ENCODE data around the gene TBC1D1.
"Not testable (repeated sequence)": the region's sequence is repeated elsewhere in the genome, so short reads cannot be mapped to it uniquely, and the experiment has no call there.

The TBC1D1 gene

DNA sequence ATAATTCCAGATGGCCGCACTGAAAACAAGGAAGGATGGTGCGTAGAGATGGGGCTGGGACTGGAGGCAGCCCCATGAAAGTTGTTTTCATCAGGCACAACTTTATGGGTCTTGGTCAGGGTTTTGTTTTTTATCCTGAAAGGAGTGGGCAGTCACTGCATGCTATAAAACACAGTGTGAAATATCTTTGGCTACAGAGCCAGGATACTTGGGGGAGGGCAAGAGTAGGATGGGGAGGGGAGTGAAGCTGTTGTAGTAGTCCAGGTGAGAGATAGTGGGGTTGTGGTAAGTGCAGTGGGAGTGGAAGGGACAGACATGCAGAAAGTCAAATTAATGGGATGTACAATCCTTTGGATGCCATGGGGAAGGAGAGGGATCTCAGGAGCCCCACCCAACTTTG, 125.8 kb downstream of the TBC1D1 start:
- DNase-seq (ENCODE audit: low read depth): no peak

DNA sequence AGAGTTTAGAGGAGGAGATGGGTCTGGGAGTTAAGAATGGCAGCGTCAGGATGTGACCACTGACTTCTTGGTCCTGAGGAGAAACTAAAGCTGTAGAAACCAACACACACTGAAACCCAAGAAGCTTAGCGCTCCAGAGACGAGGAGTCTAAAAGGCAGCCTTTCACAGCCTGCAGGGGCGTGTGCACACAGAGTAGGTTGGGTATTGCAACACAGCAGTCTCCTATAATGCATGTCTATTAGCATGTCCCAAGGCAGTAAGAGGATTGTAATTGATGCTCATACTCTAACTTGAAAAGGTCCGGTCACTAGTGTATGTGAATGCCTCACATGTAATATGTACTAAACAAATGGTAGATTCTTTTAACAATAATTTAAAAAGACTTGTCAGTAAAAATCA, 126.7 kb downstream of the TBC1D1 start:
- DNase-seq (ENCODE audit: low read depth): no peak

GRCh38 chr4:38020386-38020785, 129.5 kb downstream of the TBC1D1 start:
- no peak for DNase-seq (ENCODE audit: low read depth)

- DNase-seq (ENCODE audit: low read depth): not testable (repeated sequence)
Observed at GRCh38 chr4:38020961-38021360, 130.1 kb downstream of the TBC1D1 start.

DNA sequence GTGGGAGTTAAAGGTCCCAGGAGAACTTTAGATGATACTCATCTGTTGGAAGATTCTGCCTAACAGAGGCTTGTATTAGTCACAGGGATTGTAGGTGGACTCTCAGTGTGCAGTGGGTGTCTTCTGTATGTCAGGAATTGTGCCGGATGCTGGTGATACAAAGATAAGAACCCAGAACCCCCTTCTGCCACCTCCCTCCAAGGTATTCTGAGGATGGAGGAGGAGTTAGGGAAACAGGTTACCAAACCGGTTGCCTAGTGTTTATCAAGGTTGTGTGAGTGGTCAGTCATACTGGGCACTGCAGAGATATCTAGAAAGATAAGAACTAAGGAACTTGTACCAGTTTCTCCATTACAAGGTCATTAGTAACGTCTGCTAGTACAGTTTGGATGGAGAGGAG, 130.9 kb downstream of the TBC1D1 start:
- no peak for DNase-seq (ENCODE audit: low read depth)

DNA sequence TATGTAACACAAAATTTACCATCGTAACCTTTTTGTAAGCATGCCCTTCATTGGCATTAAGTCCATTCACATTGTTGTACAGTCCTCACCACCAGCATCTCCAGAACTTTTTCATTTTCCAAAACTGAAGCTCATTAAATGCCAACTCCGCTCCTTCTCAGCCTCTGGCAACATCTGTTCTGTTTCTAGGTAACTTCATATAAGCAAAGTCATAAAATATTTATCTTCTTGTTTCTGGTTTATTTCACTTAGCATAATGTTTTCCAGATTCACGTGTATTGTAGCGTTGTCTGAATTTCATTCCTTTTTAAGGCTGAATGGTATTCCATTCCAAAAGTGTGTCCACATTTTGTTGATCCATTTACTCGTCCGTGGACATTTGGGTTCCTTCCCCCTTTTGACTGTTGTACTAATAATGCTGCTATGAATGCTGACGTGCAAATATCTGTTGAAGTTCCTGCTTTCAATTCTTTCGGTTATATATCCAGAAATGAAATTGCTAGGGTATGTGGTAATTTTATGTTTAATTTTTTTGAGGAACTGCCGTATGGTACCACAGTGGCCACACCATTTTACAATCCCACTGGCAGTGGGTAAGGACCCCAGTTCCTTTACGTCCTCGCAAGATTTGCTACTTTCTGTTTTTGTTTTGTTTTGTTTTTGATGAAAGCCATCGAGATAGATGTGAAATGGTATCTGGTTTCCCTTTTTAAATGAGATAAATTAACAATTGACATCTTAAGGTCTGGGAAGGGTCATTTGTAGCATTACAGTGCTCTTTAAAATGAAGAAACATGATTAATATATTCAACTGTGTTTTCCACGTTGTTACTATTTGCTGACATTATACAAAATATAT, 132.7 kb downstream of the TBC1D1 start:
- no peak for DNase-seq (ENCODE audit: low read depth)

GRCh38 chr4:38024206-38024509, 133.3 kb downstream of the TBC1D1 start:
- no peak for DNase-seq (ENCODE audit: low read depth)

DNA sequence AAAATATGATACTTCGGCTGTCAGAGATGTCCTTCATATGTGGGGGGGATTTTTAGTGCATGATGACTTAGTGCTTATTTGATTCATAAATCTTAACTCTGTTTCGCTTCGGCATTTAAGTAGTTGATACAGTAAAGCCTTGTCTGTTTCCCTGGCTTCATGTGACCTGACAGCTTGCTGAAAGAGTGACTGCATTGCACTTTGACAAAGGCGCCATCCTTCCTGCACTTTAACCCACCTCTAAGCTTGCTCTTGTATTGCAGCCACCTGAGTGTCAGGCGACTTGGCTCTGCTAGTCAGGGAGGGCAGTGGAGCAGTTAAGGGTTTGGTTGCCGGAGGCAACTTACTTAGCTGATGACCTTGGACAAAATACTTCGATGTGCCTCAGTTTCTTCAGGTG, 134.8 kb downstream of the TBC1D1 start:
- no peak for DNase-seq (ENCODE audit: low read depth)

DNA sequence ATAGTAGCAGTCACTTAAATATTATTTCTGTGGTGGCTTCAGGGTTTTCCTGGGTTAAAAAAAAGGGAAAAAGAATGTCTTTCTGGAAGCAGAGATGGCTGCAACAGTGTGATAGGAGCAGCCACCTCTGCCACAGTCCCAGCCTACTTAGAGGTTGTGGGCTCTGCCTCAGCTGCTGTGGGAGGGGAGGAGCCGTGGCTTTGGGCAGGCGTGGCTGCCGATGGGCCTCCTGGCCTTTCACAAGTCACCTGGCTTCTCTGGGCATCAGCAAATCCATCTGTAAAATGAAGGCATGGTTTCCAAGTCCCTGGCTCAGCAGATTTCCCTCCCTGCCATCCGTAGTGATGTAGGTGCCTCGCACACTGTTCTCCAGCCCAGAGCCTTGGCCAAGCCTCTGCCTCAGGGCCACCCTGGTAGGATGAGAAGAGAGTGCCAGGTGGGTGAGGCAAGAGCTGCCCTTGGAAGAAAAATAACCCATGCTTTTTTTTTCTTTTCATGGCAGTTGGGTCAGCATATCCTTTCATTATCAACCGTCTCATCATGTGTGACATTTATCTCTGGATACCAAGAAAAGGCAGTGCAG, 135.4 kb downstream of the TBC1D1 start:
- no peak for DNase-seq (ENCODE audit: low read depth)

- peak; percentile 76 for DNase-seq (ENCODE audit: low read depth)
Observed at GRCh38 chr4:38030023-38030422, 139.1 kb downstream of the TBC1D1 start.

GRCh38 chr4:38034986-38035882, 144.3 kb downstream of the TBC1D1 start:
- DNase-seq (ENCODE audit: low read depth): peak; percentile 80

- DNase-seq (ENCODE audit: low read depth): no peak
Observed at GRCh38 chr4:38036548-38036947, 145.7 kb downstream of the TBC1D1 start.

DNA sequence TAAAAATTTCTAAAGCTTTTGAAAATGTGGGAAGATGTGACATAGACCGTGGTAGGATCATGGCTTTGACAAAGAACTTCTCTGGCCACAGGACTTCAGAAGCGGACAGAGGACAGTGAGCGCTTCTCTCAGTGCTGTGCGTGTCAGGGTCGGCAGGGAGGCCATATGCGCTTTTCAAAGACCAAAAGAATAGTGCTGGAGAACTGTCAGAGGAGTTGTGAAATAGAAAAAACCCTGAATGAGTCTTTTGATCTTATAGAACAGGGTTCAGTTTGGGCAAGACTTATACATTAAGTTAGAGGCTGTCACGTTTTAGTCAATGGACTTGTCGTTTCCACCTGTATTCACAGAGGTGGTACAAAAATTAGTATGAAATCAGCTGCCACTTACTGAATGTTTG, 146.7 kb downstream of the TBC1D1 start:
- no peak for DNase-seq (ENCODE audit: low read depth)

DNA sequence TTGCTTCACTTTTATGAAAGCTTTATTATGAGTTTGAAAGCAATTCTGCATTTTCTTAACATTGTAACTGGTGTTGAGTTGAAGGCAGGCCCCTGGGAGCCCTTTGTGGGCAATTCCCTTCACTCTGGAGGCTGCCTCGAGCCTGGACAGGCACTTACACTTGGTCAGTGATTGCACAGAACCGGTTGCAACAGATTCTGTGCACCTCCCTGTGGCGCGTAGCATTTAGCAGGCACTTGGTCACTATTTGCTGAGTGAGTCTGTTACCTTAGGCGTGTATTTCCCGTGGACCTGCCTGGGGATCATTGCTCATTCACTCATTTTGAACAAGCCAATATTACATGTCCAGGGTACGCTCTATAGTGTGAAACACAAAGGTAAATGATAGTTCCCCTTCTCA, 149.7 kb downstream of the TBC1D1 start:
- DNase-seq (ENCODE audit: low read depth): no peak

GRCh38 chr4:38044060-38044459, 153.2 kb downstream of the TBC1D1 start:
- no peak for DNase-seq (ENCODE audit: low read depth)

- no peak for DNase-seq (ENCODE audit: low read depth)
Observed at GRCh38 chr4:38045289-38045988, 154.6 kb downstream of the TBC1D1 start.

DNA sequence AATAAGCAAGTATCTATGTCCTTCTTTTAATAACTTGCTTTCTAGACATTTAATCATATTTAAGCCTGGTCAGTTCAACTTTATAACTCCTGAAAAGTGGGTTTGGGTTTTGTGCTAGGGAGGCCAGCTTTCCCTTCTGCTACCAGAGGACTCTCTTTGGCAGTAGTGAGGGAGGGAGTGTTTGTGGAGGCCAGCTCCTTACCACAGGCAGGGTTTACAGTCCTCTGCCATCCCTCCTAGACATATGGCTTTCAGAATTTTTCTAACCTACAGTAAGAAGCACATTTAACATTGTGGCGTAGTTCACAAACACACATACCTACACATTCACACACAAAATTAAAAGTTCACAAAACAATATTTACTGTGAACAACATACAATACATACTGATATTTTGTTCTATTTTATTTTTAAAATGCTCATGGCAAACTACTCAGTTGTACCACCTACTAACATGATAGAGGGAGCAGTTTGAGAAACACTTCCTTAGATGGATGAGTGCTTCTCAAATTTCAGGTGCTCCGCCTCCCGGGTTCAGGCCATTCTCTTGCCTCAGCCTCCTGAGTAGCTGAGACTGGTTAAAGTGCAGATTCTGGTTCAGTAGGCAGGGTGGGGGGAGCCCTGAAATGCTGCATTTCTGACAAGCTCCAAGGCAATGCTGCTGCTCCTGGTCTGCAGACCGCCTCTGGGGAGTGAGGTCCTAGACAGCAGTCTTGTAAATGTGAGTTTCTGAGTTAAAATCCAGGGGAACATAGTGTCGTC, 156.0 kb downstream of the TBC1D1 start:
- DNase-seq (ENCODE audit: low read depth): no peak

DNA sequence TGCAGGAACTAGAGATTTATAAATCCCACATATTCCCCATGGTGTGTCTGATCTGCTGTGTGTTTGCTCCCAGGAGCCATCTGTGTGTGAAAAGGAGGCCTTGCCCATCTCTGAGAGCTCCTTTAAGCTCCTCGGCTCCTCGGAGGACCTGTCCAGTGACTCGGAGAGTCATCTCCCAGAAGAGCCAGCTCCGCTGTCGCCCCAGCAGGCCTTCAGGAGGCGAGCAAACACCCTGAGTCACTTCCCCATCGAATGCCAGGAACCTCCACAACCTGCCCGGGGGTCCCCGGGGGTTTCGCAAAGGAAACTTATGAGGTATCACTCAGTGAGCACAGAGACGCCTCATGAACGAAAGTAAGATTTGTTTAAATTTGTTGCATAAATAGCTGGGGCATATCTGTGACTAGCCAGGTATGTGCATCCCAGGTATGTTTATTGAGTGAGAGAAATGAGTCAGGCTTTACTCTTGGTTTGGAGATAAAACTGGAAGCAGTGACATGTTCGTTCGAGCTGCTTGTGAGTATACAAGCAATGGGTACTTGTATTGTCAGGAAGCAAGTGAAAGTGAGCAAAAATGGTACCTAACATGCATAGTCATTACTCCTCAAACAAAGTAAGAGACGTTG, 158.8 kb downstream of the TBC1D1 start:
- no peak for DNase-seq (ENCODE audit: low read depth)

DNA sequence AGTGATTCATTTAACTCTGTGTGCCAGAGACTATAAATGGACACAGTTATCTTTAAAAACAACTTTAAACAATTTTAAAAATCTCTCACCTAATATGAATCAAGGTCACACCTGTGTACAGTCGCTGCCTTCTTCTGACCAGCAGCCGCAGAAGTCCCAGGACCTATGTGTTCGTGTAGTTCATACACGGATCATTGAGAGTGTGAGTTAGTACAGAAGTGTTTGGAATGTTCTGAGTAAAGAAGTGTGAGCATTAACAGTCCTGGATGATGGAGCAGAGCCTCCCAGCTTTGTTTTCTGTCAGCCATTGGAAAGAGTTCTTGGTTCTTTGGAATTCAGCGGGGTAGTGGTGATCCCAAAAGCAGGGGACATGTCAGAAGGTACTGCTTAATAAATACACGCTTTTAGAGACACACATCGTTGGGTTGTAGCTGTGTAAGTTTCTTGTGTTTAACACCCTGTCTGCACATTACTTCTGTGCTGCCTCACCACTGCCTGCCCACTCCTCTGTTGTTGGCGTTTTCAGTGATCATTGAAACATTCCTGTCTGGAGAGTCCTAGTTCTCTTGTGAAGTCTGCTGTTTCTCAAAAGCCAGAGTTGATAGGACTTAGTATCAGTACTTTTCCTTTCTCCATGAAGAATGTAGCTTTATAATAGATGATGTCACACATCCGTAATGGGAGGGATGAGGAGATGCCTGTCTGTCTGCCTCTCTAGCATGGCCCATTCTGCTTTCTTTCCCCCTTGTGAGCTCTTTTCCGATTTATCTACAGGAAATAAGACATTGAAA, 159.9 kb downstream of the TBC1D1 start:
- no peak for DNase-seq (ENCODE audit: low read depth)

- no peak for DNase-seq (ENCODE audit: low read depth)
Observed at GRCh38 chr4:38055566-38055965, 164.7 kb downstream of the TBC1D1 start.

All from ELR (cell line).